Adrenal gland (tissue), 5 donors: ENCODE measurements around the gene TMEM134.

ENCODE experiments used
- POLR2A ChIP-seq, 2 donors: fragments of 450-650 bp; IDR thresholded peaks; one replicate each; pipeline ENCODE4 v1.6.1; 2017; ENCODE audit warnings: antibody characterized with exemption in 2 of 2, mild to moderate bottlenecking in 2 of 2, moderate library complexity in 1 of 2
- TF ChIP-seq, protein P1 (sequence below), 6 experiments: fragments of 450-650 bp in 4 of 6; fragments of 200-600 bp in 2 of 6; sonication (generic) in 1 of 6; IDR thresholded peaks; 1 replicate in 5 of 6; 2 replicates in 1 of 6; pipeline versions ENCODE4 v1.5.1 to v1.8.0; 2016 to 2021; ENCODE audit warnings: antibody characterized with exemption in 6 of 6, mild to moderate bottlenecking in 2 of 6, moderate library complexity in 1 of 6
- donor health status: DM: no; HTN: no; CAD: no.

DNA sequence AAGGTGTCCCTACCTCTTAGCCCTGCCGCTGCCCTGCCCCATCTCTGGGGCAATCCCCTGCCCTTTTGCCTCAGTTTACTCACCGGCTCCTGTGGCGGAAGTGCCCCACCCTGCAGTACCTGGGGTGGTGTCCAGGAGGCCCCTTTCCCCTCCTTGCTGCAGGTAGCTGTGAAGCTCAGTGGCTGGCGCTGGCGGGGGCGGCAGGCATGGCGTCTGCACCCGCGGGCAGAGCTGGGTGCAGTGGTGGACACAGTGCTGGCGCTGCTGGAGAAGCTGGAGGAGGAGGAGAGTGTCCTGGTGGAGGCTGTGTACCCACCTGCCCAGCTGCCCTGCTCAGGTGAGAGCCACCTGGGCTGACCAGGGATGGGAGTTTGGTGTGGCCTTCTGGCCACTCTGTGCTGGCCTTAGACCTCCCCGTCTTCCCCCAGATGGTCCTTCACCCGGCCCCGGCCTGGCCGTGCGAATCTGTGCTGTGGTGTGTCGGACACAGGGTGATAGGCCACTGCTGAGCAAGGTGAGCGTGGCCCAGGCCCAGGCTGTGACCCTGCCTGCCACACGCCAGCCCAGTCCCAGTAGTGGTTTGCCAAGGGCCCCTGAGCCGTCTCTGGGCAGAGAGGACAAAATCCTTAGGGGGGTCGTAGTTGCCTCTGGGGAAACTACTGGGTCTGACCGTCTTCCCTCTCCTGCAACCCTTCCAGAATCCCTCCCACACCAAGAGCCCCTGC is 49.6 kb downstream of the TMEM134 start:
- no peak for TF ChIP-seq POLR2A (IDR thresholded peaks at IDR 0.05)
- TF ChIP-seq, protein P1, sequence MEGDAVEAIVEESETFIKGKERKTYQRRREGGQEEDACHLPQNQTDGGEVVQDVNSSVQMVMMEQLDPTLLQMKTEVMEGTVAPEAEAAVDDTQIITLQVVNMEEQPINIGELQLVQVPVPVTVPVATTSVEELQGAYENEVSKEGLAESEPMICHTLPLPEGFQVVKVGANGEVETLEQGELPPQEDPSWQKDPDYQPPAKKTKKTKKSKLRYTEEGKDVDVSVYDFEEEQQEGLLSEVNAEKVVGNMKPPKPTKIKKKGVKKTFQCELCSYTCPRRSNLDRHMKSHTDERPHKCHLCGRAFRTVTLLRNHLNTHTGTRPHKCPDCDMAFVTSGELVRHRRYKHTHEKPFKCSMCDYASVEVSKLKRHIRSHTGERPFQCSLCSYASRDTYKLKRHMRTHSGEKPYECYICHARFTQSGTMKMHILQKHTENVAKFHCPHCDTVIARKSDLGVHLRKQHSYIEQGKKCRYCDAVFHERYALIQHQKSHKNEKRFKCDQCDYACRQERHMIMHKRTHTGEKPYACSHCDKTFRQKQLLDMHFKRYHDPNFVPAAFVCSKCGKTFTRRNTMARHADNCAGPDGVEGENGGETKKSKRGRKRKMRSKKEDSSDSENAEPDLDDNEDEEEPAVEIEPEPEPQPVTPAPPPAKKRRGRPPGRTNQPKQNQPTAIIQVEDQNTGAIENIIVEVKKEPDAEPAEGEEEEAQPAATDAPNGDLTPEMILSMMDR (IDR thresholded peaks at IDR 0.05), result no peak
